HG02840 (cell line): Measurements from ENCODE around the gene HYAL1.
A peak's percentile ranks its signal among the peaks of the same experiment; 100 is the strongest.
"Not testable (repeated sequence)": the region's sequence is repeated elsewhere in the genome, so short reads cannot be mapped to it uniquely, and the experiment has no call there.

Experiments used
- ATAC-seq: cut with Tn5 transposase; IDR thresholded peaks from one replicate; pipeline ENCODE4 v1.9.1; 2021; ENCODE audit warnings: mild to moderate bottlenecking, moderate library complexity, moderate number of reproducible peaks; ENCODE audit not compliant: unreplicated experiment, low FRiP score

HYAL1 gene

GRCh38 chr3:50295553-50296431 is 7.6 kb downstream of the HYAL1 start:
- no peak for ATAC-seq

- ATAC-seq, result no peak
These were observed 8.6 kb downstream of the HYAL1 start for GRCh38 chr3:50294492-50295403.

DNA sequence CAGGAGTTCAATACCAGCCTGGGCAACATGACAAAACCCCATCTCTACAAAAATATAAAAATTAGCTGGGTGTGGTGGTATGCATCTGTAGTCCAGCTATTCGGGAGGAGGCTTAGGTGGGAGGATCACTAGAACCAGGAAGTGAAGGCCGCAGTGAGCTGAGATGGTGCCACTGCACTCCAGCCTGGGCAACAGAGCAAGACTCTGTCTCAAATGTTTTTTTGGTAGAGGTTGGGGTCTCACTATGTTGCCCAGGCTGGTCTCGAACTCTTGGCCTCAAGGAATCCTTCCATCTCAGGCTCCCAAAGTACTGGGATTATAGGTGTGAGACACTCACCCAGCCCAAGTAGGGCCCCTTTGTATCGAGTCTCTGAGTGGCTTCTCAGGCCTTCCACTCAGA is 9.3 kb downstream of the HYAL1 start:
- ATAC-seq, result no peak

- no peak for ATAC-seq
These were observed 10.1 kb downstream of the HYAL1 start for GRCh38 chr3:50293079-50293801.

- peak; percentile 89 for ATAC-seq
These were observed 11.0 kb downstream of the HYAL1 start, which contains the start of gene IFRD2 for GRCh38 chr3:50292159-50293078. Gene IFRD2 (minus strand): TSS chr3:50292429. CDS start chr3:50292274, 155 bp downstream.

DNA sequence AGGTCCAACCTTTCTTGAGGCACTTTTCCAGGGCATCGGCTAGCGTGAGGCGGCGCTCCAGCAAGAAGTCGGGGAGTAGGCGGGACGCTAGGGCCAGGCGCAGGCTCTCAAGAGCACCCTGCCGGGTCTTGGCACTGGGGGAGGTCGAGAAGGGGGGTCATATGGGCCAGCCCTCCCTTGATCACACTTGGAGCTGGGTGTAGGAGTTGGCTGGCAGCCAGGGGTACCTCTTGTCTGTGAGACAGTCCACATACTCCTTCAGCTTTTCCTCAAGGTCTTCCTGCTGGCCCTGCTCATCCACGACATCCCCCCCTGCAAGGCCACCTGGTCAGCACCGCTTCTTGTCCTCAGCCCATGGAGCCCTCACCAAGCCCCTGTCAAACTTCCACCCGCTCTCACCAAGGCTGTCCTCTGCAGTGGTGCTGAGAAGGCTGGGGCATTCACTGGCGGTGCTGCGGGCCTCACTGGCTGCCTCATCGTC is 13.2 kb downstream of the HYAL1 start:
- no peak for ATAC-seq

DNA sequence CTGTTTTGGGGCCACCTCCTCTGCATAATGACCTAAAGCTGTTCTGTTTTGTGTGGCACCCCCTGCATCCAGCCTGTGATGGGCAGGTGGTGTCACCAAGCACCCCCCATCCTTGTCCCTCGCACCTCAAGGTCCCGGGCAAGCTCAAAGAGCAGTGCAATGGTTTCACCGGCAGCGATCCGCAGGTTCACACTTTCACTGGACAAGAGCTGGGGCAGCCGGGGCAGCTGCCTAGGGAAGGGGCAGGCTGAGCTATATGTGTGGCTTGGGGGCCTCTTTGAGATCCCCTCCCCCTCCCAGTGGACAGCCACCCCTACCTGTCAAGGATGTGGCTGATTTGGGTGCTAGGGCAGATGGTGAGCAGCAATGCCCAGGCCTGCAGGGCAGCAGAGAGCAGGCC is 14.2 kb downstream of the HYAL1 start:
- ATAC-seq, result no peak

DNA sequence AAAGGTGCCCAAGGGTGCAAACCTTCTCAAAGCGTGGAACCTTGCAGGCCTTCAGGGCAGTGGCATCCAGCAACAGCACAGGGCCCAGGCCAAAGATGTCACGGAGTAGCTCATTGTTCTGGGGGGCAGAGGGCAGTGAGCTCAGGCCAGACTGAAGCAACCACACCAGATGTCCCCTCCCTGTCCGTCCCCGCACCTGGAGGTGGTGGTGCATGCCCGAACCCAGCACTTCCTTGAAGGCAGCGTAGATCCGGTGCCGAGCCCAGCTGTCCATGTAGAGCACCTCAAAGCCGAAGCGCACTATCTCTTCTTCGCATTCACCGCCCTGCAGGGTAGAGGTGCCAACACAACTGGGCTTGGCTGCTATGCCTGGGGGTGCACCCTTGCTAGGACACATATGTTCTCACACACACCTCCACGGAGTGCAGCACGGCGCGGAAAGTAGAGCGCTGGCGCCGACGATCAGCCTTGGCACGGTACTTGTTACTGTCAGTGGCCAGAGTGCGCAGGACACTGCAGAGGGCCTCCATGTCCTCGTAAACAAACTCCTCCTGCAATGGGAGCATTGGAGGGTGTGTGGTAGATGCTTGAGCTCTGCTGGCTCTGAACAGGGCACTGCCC is 14.9 kb downstream of the HYAL1 start:
- no peak for ATAC-seq

- no peak for ATAC-seq
These were observed 16.1 kb downstream of the HYAL1 start for GRCh38 chr3:50287262-50287661.

- no peak for ATAC-seq
These were observed 16.8 kb downstream of the HYAL1 start for GRCh38 chr3:50286322-50287227.

DNA sequence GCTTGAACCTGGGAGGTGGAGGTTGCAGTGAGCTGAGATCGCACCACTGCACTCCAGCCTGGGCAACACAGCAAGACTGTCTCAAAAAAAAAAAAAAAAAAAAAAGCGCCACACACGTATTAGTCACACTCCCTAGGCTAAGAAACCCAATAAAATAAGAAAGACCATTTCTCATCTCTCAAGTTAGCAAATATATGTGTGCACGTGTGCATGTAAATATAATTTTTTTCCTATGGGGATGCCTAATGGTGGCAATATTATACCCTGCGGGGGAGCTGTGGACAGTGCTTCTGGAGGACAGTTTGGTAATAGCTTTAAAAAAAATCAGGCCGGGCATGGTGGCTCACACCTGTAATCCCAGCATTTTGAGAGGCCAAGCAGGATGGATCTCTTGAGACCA is 19.3 kb downstream of the HYAL1 start:
- not testable (repeated sequence) for ATAC-seq

DNA sequence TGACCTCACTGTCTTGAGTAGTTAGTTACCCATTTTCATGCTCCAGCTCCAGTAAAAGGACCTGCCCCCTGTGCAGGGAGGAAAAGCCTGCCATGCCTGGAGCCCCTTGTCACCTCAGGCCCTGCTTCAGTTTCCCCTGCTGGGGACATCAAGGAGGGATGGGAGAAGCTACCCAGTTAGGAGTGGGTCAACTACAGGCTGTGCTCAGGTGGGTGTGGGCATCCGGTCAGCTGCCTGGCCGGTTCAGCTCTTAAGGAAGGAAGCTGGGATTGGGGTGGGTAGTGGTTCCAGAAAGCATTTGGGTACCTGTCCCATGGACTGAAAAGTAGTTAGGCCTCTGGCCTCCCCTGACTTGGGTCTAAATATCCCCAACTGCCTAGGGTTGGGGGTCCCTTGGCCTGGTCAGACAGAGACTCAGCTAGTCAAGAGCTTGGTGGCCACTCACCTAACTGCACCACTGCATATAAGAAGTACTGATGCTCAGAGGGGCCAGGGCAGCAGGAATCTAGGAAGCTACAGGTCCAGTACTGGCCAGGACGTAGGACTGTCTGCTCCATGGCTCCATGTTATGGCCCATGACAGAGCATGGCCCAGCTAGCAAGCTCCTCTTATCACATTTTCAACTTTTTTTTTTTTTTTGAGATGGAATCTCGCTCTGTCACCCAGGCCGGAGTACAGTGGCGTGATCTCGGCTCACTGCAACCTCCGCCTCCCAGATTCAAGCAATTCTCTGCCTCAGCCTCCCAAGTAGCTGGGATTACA is 23.9 kb downstream of the HYAL1 start:
- ATAC-seq, result no peak

DNA sequence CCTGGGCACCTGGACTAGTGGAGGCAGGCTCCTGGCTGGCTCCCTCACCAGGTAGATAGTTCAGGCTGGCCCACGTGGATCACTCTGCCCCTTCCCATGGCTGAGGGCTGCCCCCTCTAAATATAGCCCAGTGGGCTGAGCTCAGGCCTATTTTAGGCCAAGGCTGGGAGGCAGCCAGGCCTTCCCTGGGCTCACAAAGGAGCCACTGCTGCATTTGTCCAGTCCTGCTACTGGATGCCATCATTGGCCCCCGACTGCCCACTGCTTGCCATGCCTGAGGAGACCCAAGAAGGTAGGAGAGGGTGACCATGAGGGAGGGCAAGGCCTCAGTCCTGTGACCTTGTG is 24.5 kb downstream of the HYAL1 start, which contains the start of gene LSMEM2:
Gene LSMEM2, plus strand, starts transcription at position 208 of the 345 bp plus-strand sequence. Its CDS starts 27 bp downstream, at position 235.
- ATAC-seq, result no peak

DNA sequence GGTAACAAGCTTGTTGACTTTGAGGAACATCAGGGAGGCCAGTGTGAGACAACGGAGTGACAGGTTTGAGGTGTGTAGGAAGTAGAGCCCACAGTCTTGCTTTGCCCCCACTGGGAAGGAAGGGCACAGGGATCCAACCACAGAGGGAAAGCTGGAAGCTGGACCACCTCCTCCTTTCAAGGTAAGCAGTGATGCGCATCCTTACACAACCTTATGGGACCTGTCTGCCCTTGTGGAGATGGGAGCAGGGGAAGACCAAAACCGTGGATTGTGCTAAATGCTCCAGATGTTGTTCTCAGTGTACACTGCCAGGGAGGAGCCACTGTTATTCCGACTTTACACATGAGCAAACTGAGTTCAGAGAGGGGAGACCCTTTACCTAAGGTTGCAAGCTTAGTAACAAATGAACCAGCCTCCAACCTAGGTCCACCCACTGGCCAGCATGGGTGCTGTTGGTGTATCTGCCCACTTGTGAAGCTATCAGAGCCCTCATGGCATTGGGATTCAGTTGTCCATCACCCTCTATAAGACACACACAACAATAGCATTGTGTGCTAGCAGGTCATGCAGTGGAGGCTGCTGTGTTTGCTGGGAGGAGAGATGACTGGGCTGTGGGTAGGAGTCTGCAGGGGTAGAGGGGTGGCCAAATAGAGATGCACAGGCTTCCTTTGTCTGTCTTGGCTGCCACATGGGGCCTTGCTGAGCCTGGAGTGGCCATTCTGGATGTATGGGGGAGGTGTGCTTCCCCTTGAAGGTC is 25.1 kb downstream of the HYAL1 start:
- no peak for ATAC-seq

DNA sequence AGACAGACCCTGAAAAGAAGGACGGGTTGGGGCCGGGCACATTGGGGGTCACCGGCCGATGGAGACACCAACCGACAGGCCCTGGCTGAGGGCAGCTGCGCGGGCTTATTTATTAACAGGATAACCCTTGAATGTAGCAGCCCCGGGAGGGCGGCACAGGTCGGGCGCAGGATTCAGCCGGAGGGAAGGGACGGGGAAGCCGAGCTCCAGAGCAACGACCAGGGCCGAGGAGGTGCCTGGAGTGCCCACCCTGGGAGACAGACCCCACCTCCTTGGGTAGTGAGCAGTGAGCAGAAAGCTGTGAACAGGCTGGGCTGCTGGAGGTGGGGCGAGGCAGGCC is 26.6 kb downstream of the HYAL1 start:
- ATAC-seq, result no peak

- no peak for ATAC-seq
These were observed 27.2 kb downstream of the HYAL1 start for GRCh38 chr3:50275996-50276761.
